ENCODE data around the gene TNIP2. TPM values are rescaled to one million over a fixed set of nuclear protein-coding genes. Genes with fewer than 3 reads are reported as not detected.
A peak's percentile ranks its signal among the peaks of the same experiment; 100 is the strongest.

The TNIP2 gene
- total and polyA plus RNA-seq, 2 of the 13 experiments (the other 11 are each of a cell fraction or from before 2014, with no cell fraction given), result 25.6 to 38.0 TPM

GRCh38 chr4:2761035-2761923, 5.1 kb upstream of the TNIP2 start (continued):
- TF ChIP-seq, protein P1, sequence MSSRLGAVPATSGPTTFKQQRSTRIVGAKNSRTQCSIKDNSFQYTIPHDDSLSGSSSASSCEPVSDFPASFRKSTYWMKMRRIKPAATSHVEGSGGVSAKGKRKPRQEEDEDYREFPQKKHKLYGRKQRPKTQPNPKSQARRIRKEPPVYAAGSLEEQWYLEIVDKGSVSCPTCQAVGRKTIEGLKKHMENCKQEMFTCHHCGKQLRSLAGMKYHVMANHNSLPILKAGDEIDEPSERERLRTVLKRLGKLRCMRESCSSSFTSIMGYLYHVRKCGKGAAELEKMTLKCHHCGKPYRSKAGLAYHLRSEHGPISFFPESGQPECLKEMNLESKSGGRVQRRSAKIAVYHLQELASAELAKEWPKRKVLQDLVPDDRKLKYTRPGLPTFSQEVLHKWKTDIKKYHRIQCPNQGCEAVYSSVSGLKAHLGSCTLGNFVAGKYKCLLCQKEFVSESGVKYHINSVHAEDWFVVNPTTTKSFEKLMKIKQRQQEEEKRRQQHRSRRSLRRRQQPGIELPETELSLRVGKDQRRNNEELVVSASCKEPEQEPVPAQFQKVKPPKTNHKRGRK (CRISPR knock-in tag; IDR thresholded peaks at IDR 0.05), result no peak
- TF ChIP-seq RNF2 (conservative IDR thresholded peaks at IDR 0.05; ENCODE audit: low read depth) (no peak), RXRA (CRISPR knock-in tag; IDR thresholded peaks at IDR 0.05) (no peak; the same call in 1 of the 2 replicates), TCF7L2 (IDR thresholded peaks at IDR 0.05; ENCODE audit: low read depth, low read length) (no peak), ZNF513 (CRISPR knock-in tag; conservative IDR thresholded peaks at IDR 0.05) (no peak), KDM5B (CRISPR knock-in tag; IDR thresholded peaks at IDR 0.05; ENCODE audit: borderline replicate concordance) (no peak), SATB2 (CRISPR knock-in tag; IDR thresholded peaks at IDR 0.05) (no peak), HNRNPL (IDR thresholded peaks at IDR 0.05; ENCODE audit: low read depth, low read length) (no peak), SMYD3 (CRISPR knock-in tag; IDR thresholded peaks at IDR 0.05) (no peak), KDM1A (CRISPR knock-in tag; IDR thresholded peaks at IDR 0.05) (peak; percentile 38; the same call in 1 of the 2 replicates), ZNF138 (CRISPR knock-in tag; IDR thresholded peaks at IDR 0.05; ENCODE audit: low read depth) (no peak), EP300 (IDR thresholded peaks at IDR 0.05; ENCODE audit: low read depth in 2 of 2, low read length in 2 of 2) (peak in 1 of 2 experiments; percentile 36; a peak in 1 of 4 replicates), EP300 (CRISPR knock-in tag; IDR thresholded peaks at IDR 0.05; ENCODE audit: borderline replicate concordance) (no peak; the same call in 1 of the 2 replicates), KLF16 (CRISPR knock-in tag; IDR thresholded peaks at IDR 0.05) (peak in 1 of 2 experiments; percentile 34; a peak in 1 of 4 replicates), ZSCAN21 (CRISPR knock-in tag; IDR thresholded peaks at IDR 0.05; ENCODE audit: borderline replicate concordance) (peak; percentile 77; the same call in 1 of the 2 replicates), NR2F2 (IDR thresholded peaks at IDR 0.05; ENCODE audit: borderline replicate concordance, low read depth) (no peak), MXD3 (CRISPR knock-in tag; IDR thresholded peaks at IDR 0.05) (no peak), FOSL2 (CRISPR knock-in tag; IDR thresholded peaks at IDR 0.05) (peak; percentile 75), ZNF512B (CRISPR knock-in tag; IDR thresholded peaks at IDR 0.05; ENCODE audit: borderline replicate concordance) (no peak), REXO4 (CRISPR knock-in tag; IDR thresholded peaks at IDR 0.05; ENCODE audit: borderline replicate concordance) (no peak), SAFB2 (CRISPR knock-in tag; IDR thresholded peaks at IDR 0.05; ENCODE audit: borderline replicate concordance, low read depth) (no peak)
- TF ChIP-seq, protein P2, sequence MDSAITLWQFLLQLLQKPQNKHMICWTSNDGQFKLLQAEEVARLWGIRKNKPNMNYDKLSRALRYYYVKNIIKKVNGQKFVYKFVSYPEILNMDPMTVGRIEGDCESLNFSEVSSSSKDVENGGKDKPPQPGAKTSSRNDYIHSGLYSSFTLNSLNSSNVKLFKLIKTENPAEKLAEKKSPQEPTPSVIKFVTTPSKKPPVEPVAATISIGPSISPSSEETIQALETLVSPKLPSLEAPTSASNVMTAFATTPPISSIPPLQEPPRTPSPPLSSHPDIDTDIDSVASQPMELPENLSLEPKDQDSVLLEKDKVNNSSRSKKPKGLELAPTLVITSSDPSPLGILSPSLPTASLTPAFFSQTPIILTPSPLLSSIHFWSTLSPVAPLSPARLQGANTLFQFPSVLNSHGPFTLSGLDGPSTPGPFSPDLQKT (CRISPR knock-in tag; IDR thresholded peaks at IDR 0.05; ENCODE audit: borderline replicate concordance), result no peak
